SH-SY5Y (cell line): ENCODE results near the gene OR14A2.

ENCODE experiments used
- GATA2 ChIP-seq: IDR thresholded peaks from 2 replicates; pipeline ENCODE4 v1.6.1; 2011; ENCODE audit warnings: mild to moderate bottlenecking, low read depth, low read length
- GATA3 ChIP-seq: IDR thresholded peaks from 2 replicates; pipeline ENCODE4 v1.6.1; 2011; ENCODE audit warnings: low read depth, mild to moderate bottlenecking, low read length, moderate library complexity

OR14A2 gene

GRCh38 chr1:247748041-247748440 lies at the start of gene OR14A2:
Gene OR14A2, minus strand, starts transcription at chr1:247748141.
- TF ChIP-seq GATA3 (no peak), GATA2 (no peak)

- TF ChIP-seq GATA3 (no peak), GATA2 (no peak)
Measured at GRCh38 chr1:247797518-247797917, 49.6 kb upstream of the OR14A2 start.

GRCh38 chr1:247769603-247770002 lies 21.7 kb upstream of the OR14A2 start:
- no peak for TF ChIP-seq GATA3
- TF ChIP-seq GATA2, result no peak

GRCh38 chr1:247760456-247760855 lies 12.5 kb upstream of the OR14A2 start, which contains the start of gene OR1C1:
Gene OR1C1, minus strand, starts transcription at chr1:247760556. Its CDS starts 2,150 bp downstream, at chr1:247758406.
- TF ChIP-seq GATA2, result no peak
- no peak for TF ChIP-seq GATA3

- no peak for TF ChIP-seq GATA3
- TF ChIP-seq GATA2, result no peak
Measured at GRCh38 chr1:247749870-247750269, 1.9 kb upstream of the OR14A2 start.

GRCh38 chr1:247747616-247748015 lies 325 bp downstream of the OR14A2 start:
- TF ChIP-seq GATA2 (no peak), GATA3 (no peak)

- TF ChIP-seq GATA3, result no peak
- TF ChIP-seq GATA2, result no peak
Measured at GRCh38 chr1:247746391-247746935, 1.5 kb downstream of the OR14A2 start.

GRCh38 chr1:247741756-247742155 lies 6.2 kb downstream of the OR14A2 start:
- TF ChIP-seq GATA2 (no peak), GATA3 (no peak)

- TF ChIP-seq GATA3, result no peak
- no peak for TF ChIP-seq GATA2
Measured at GRCh38 chr1:247740721-247741120, 7.2 kb downstream of the OR14A2 start.

- TF ChIP-seq GATA2 (no peak), GATA3 (no peak)
Measured at GRCh38 chr1:247738315-247738714, 9.6 kb downstream of the OR14A2 start, which contains the start of gene OR14K1. Gene OR14K1, plus strand, starts transcription at chr1:247738615. Its CDS starts 0 bp downstream, at chr1:247738615.

GRCh38 chr1:247721222-247721621 lies 26.7 kb downstream of the OR14A2 start:
- TF ChIP-seq GATA3 (no peak), GATA2 (no peak)

- TF ChIP-seq GATA2, result no peak
- TF ChIP-seq GATA3, result no peak
Measured at GRCh38 chr1:247716546-247716945, 31.4 kb downstream of the OR14A2 start, which contains the start of gene OR6F1. Gene OR6F1, minus strand, starts transcription at chr1:247716646. Its CDS starts 3,891 bp downstream, at chr1:247712755.

GRCh38 chr1:247713753-247714152 lies 34.2 kb downstream of the OR14A2 start:
- TF ChIP-seq GATA2 (no peak), GATA3 (no peak)

- TF ChIP-seq GATA2 (no peak), GATA3 (no peak)
Measured at GRCh38 chr1:247701338-247701737, 46.6 kb downstream of the OR14A2 start.

GRCh38 chr1:247681288-247681897 lies 66.5 kb downstream of the OR14A2 start:
- TF ChIP-seq GATA3 (no peak), GATA2 (no peak)

- no peak for TF ChIP-seq GATA3
Measured at GRCh38 chr1:247680171-247680570, 67.8 kb downstream of the OR14A2 start.
